HG03565 (cell line): ENCODE results near the gene BPIFB3.

Experiments used
- ATAC-seq: cut with Tn5 transposase; IDR thresholded peaks from one replicate; pipeline ENCODE4 v1.9.1; 2021; ENCODE audit warnings: mild to moderate bottlenecking, moderate library complexity; ENCODE audit not compliant: unreplicated experiment

The BPIFB3 gene

DNA sequence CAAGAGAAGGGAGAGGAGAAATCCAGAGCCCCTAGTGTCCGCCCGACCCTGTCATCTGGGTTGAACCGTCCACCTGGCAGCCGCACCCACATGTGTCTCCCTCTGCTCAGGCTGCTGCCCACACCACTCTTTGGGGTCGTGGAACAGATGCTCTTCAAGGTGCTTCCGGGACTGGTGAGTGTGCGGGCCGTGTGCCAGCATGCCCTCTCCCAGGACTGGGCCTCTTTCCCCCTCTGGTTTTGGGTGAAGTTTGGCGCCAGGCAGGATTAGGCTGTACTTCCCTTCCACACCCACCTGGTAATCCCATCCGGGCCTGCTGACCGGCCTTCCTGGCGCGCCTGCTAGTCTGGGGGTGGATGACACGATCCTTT is 7.9 kb downstream of the BPIFB3 start:
- no peak for ATAC-seq

DNA sequence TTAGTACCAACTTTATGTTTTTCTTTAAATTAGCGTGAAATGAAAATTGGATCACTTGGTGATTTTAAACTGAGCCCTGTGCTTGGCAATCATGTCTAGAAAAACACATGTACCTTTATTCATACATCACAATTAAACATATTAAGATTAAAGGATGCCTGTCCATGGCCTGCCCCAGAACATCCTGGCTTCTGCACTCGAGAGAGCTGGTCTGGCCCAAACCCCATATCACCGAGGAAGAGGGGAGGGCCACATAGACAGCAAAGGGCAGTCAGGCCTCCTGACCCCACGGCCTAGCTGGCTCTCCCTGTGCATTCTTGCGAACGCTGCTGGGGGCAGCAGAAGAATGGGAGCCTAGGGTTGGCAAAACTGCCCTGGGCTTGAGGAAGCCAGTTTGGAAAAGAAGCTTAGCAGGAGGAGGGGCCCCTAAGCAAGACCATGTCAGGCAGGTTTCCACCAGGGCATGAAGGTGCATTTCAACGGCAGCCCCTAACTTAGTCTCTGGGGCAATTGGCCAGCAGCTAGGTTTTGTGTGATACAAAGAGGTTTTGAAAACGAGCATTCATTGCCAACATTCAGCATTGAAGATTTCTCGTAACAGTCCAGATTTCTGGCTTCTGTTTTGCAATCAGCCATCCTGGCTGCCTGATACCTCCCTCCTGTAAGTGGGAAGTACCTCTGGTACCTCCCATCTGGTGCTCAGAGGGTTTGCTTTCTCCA is 8.6 kb downstream of the BPIFB3 start:
- ATAC-seq = no peak

DNA sequence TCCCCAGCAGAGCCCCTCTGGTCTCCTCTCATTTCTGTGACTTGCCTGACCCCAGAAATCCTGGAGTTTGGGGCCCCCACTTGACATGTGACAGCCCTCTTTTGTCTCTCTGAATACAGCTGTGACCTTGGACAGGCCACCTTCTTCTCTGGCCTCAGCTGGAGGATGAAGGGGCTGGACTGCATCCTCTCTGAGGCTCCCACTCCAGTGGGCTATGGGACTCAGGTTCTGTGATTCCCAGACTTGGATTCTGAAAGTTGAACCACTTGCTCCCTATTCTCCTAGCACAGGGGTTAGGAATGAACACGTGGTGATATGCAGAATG is 9.1 kb downstream of the BPIFB3 start:
- no peak for ATAC-seq

DNA sequence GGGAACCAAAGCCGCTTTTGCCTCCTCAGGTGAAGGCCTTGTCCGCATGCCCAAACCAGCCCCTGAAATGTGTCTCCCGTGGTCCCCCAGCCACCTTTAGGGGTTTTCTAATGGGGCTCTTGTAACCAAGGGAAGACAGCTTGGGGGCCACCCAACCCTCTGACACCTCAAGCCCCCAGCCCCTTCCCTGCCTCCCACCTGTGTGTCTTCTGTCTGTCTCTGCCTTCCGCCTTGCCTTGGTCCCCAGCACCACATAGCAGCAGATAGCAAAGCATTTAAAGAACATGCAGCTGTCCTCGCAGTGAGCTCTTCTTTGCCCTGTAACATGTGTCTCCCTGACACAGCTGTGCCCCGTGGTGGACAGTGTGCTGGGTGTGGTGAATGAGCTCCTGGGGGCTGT is 9.6 kb downstream of the BPIFB3 start:
- ATAC-seq = no peak

GRCh38 chr20:33064572-33065287 is 11.0 kb downstream of the BPIFB3 start:
- ATAC-seq = no peak

DNA sequence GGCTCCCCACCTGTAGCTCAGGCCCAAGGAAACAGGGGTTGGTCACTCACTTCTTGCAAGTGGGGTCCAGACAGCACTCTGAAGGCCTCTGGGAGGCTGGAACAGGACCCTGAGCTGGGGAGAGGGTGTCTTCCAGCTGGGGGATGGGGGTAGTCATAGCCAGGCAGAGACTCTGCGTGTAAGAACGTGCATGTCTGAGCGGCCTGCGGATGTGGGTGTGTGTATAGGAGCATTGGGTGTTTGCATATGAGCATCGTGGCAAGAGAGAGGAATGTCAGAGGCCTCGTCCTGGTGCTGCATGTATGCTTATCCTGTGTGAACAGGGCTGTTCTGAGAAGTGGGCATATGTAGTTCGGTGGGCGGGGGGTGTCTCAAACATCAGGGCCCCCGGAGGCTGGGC is 12.1 kb downstream of the BPIFB3 start:
- no peak for ATAC-seq

GRCh38 chr20:33067806-33068205 is 14.1 kb downstream of the BPIFB3 start:
- no peak for ATAC-seq

DNA sequence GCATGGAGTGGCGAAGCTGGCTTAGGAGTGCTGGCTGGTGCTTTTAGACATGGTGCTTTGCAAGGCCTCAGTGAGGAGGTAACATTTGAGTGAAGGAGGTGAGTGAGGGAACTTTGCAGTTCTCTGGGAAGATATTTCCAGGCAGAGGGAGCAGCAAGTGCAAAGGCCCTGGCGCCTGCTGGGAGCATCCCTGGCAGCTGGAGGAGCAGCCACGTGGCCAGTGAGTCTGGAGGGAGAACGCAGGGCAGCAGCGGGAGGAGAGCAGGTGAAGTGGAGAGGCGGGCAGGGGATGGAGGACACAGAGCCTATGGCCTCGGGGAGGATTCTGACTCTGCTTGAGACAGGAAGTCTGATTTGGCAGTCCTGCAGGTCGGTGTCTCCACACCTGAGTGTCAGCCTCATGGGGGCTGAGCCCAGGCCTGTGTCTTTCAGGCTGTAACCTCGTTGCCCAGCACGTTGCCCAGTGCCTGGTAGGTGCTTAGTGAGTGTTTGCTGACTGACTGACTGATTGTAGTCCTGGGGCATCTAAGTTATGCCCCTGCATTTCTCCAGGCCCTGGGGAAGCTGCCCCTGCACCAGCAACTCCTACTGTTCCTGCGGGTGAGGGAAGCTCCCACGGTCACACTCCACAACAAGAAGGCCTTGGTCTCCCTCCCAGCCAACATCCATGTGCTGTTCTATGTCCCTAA is 14.7 kb downstream of the BPIFB3 start:
- ATAC-seq = no peak

GRCh38 chr20:33069673-33070072 is 16.0 kb downstream of the BPIFB3 start:
- ATAC-seq = no peak

DNA sequence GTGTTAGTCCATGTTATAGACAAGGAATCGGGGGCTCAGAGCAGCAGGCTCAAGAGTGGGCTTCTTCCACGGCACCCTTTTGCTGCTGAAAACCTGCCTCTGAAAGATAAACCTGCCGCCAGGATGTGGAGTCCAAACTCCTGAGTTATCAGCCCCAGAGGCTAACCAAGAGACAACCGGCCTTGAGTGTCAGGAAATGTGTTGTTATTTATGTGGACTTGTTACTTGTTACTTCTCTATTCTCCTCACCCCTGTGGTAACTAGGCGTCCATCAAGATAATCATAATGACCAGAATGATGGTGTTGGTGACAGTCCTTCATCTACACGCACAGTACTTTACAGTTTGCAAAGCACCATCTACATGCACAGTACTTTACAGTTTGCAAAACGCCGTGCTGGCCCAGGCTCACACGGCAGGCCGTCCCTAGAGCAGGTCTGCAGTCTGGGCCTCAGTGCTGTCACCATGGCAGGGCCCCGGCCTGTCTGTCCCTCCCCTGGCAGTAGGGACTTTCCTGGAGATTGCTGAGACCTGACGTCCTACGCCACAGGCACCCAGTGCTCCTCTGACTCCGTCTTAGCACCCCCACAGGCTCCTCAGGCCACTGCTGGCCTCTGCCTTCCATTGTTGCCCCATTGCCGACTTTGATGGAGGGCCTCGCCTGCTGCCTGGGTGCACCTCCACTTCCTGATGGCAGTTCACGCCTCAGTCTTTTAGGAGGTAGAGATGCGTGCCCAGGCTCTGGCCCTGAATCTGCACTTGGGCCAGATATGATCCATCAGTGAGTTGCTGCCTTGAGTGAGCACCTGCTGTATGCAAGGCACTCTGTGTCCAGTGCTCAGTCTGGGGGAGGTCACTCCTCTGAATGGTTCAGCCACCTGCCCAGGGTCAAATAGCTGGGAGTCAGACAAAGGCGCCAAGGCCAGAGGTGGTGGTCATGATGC is 16.7 kb downstream of the BPIFB3 start:
- no peak for ATAC-seq

DNA sequence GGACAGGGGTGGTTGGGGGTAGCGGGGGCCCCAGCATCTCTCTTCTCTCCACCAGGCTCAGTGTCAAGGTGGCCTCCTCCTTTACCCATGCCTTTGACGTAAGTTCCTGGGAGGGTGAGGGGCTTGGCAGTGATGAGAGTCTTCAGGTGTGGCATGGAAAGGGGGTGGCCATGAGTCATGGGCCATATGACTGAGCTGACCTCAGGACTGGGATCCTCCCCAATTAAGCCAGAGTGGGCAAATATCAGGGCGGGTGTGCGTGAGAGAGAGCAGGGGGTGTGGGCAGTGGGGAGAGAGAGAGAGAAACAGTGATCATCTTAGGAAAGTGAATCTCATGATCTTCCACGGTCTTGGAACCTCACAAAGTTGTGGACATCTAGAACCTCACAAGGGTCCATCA is 17.5 kb downstream of the BPIFB3 start:
- ATAC-seq = no peak

- ATAC-seq = no peak
Observed at GRCh38 chr20:33072362-33072761, 18.7 kb downstream of the BPIFB3 start.

DNA sequence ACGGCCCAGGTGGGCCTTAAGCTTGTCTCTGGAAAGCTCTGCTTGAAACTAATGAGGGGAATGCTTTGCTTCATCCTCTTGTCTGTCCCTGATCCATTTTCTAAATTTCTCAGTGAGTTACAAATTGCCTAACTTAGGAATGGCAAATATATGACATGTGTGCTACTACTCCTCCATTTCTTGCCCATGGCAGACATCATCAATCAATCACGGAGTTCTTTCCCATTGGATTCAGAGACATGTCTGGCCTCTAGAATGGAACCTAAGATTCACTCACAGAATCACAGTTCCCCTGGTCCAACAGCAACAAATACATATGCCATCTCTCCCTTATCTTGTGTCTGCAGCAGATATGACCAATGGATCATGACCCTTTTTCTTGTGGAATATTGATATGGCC is 19.1 kb downstream of the BPIFB3 start:
- no peak for ATAC-seq

- no peak for ATAC-seq
Observed at GRCh38 chr20:33074675-33075074, 21.0 kb downstream of the BPIFB3 start.

DNA sequence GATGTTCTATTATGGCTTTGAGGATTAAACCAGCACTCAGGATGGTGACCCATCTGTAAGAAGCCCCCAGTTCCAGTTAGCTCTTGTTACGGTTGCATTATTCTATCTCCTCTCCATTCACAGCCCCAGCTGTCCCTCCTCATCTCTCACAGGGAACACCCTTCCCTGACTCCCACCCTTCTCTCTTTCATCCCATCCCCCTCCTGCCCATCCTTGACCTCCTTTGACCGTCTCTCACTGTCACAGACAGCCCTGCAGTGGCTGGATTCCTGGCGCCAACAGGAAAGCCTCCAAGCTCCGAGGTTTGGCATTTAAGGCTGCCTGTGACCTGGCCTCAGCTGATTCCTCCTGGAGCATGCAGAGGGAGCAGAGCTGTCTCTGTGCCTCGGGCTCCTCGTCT is 21.6 kb downstream of the BPIFB3 start:
- ATAC-seq = no peak

DNA sequence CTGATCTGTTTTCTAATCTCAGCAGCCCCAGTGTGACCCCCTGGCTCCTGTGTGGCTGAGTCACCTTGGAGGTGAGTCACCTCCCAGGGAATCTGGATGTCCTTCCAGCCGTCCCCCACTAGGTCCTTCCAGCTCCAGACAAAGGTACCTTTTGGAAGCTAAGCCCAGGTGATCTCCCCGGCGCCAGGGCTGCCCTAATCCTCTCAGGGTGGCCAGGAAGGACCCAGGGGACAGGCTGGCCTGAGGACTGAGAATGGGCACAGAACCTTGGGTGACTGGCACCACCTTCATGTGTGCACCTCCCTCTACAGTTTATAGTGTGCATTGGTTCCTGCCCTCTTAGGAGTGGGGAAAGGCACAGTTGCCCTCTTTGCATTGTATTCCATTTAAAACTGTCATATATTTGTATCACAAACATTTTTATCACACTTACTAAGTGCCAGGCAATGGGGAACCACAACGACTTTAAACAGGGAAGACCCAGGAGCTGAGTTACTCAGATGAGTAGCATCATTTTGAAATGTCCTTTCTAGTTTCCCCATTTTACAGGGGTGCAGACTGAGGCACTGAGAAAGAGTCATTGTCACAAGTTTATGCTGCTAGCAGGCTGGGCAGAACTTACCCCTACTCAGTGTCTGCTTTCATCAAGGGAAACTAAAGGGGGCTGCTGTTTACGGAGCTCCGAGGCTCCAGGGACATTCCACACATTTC is 23.1 kb downstream of the BPIFB3 start:
- ATAC-seq = no peak

DNA sequence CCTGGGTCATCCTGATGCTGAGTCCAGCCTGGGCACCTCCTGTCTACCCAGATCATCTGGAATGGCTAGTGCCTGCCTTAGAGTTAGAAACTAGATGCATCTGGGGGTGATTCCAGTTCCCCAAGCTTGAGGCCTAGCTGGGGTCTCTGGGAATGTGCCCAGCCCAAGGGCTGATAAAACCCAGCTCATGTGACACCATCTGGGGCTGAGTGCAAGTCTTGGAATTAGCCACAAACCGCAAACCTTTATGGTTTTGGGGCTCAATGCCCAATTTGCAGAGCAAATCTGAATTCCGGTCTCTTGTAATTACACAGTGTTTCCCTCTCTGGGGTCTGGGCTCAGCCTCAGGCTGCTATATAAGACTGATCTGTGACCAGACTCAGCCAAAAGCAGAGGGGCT is 25.6 kb downstream of the BPIFB3 start, which contains the start of gene BPIFB4:
Gene BPIFB4, plus strand, starts transcription at position 385 of the 400 bp plus-strand sequence. CDS start 1,884 bp downstream, outside the sequence.
- no peak for ATAC-seq

DNA sequence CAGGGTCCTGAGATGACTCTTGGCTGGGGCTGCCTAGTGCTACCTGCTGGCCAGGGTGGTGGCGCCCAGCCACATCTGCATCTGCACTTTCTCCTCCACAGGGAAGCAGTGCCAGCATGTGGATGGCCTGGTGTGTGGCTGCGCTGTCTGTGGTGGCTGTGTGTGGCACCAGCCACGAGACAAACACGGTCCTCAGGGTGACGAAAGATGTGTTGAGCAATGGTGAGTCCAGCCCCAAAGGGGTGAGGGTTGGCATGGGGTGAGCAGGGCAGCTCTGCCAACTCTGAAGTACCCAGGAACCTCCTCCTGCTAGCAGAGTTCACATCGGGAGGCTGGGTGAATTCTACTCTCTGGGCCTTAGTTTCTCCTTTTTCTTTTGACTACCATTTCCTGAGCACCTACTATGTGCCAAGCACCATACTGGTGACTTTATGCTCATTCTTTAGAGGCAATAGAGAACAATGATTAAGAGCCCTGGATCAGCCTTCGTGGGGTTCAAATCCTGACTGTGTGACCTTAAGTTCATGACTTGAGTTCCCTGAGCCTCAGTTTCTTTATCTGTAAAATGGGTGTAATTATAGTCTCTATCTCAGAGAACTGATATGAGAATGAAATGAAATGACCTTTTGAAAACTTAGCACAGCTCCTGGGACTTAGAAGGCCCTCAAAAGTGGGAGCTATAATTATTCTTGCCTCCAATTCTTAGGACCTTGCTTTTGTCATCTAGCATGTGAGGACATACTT is 27.9 kb downstream of the BPIFB3 start:
- ATAC-seq = no peak

DNA sequence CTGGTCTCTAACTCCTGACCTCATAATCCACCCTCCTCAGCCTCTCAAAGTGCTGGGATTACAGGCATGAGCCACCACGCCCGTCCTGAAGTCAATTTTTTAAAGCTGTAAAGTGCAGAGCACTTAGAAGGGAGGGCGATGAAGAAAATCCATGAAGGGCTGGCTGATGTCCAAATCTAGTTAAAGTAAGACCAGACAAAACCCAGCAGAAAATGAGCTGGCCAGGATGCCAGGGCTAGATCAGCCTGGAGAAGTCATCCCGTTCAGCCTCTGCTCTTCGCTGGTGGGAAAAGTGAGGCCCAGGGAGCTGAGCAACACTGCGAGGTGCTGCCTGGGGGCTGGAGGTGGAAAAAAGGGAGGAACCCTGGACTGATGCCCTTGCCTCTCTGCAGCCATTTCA is 28.8 kb downstream of the BPIFB3 start:
- no peak for ATAC-seq
